Inflammatory macrophage treated with lipopolysaccharide for 4 hours (primary cell): Measurements from ENCODE around the gene SYTL3.
A peak's percentile ranks its signal among the peaks of the same experiment; 100 is the strongest.

Experiments used
- DNase-seq: peaks from one replicate; pipeline ENCODE4 v3.0.0-alpha.2; 2020

Gene SYTL3

DNA sequence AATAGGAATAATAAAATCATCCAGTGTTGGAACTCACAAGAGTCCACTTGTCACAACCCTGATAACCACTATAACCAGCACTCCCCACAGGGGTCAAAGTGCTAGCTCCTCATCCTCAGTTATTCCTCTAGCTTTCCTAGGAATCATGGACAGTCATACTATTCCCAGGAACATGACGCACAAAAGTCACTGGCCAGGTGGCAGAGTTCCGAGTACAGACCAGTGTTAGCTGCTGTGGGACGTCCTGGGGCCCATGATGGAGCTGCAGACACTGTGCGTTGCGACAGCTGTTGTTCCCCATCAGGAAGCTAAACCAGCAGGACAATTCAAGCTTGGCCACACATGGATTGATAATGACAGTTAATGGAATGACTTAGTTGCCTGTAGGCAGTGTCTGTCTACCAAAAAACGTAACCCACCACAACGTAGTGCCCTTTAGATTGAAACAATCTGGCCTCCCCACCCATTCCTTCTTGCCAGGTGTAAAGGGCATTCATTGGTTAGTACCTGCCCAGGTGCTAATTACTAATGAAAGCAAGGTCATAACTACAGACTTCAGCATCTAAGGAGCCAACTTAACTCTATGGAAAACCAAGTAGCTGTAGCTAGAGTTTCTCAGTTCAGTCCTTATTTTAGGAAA, 151.9 kb downstream of the SYTL3 start:
- DNase-seq = no peak

- no peak for DNase-seq
Observed at GRCh38 chr6:158803733-158804143, 153.9 kb downstream of the SYTL3 start.

DNA sequence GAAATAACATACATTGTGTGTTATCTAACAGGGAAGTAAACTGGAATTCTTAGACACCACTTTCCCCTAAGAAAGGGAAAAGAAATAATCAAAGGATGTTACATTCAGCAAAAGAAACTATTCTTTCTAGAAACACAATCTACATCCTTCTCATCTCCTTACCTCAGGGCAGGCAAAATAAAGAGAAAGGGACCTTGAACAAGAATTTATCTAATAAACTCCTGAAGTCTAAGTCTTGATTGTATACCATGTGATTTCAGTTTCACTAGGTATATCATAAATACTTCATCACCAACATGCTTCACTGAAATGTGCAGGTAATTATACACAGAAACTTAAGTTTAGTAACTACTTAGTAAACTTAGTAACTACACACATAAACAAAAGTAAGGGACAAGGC, 154.4 kb downstream of the SYTL3 start:
- DNase-seq = no peak

- DNase-seq = no peak
Observed at GRCh38 chr6:158805698-158806377, 156.0 kb downstream of the SYTL3 start.

- DNase-seq = no peak
Observed at GRCh38 chr6:158807515-158808441, 157.9 kb downstream of the SYTL3 start.

DNA sequence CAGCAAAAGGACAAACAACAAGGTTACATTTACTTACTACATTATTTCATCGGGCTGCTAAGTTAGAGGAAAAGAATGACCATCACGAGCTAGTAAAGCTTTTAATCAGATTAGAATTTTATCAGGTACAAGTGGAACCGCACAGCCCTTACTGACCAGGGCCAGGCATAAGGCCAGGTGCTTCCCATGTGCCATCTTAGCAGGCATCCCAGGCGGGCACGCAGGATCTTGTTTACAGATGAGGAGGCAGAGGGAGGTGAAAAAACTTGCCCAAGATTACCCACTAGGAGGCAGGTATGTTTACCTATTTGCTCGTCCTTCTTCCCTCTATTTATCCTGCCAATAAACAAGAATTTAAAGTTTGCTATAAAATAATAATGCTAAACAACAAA, 158.6 kb downstream of the SYTL3 start:
- DNase-seq = no peak

DNA sequence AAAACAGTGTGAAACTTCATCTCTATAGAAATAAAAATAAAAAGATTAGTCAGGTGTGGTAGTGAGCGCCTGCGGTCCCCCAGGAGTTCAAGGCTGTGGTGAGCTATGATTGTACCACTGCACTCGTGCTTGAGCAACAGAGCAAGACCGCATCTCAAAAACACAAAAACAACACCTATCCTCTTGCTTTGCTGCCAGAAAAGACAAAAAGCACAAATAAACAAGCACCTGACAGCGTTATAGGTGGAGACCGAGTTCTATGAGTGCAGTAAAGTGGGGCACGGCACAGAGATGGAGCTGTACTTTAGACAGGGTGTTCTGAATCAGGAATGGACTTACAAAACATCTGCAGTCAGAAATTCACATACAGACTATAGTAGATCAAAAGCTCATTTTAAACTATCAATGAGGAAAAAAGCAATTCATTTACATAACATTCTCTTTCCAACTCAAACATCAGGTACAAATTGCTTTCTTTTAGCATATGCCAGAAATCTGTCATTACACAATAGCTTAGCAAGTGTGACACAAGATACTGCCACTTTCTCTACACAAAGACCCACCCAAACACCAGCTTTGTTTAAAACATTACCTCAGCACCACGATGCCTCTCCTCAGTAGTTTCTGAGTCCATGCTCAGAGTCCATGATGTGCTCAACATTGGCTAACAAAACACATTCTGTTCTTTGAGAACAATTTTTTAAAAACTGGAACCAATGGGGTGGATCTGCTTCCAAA, 159.3 kb downstream of the SYTL3 start:
- peak; percentile 32 for DNase-seq

GRCh38 chr6:158810155-158811095, 160.6 kb downstream of the SYTL3 start:
- DNase-seq = no peak

DNA sequence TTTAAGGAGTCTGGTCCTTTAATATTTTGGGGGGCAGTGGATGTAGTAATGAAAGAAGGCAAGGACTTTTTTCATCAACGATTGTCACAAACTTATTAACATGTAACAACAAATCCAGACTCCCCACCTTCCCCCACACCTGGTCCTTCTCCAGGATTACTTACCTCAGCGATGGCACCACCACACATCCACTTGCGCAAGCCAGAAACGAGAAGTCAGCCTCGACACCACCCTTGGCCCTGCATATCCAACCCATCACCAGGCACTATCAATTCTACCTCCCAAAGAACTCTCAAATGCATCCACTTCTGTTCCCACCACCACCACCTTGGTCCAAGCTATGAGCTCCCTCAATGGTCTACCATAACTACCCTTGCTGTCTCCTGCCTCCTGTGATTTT, 162.8 kb downstream of the SYTL3 start:
- no peak for DNase-seq

GRCh38 chr6:158813032-158813431, 163.2 kb downstream of the SYTL3 start:
- no peak for DNase-seq
